Measurements from ENCODE around the gene DIPK2B. TPM values are rescaled to one million over a fixed set of nuclear protein-coding genes. Genes with fewer than 3 reads are reported as not detected.

Gene DIPK2B
- total RNA-seq, 4 donors from 2014 or later, result 2.3 to 6.0 (median 3.5) TPM

DNA sequence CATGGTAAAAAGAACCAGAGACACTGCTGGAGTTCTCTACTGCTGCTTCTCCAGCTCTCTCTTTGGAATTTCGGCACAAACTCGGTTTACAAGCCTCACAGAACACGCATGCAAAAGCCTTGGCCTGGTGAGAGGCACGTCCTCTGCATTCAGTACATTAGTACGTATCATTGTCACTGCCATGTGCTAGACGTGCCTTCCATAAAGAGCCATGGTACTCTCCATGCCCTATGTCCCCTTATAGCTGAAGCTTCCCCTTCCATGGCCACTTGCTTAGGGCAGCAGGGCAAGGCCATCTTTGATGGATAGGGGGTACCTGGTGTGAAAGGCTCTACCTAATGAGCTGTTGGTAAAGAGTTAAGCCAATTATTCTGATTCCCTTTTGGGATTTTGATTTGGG, 35.0 kb downstream of the DIPK2B start:
- no peak for DNase-seq
- in situ Hi-C loops (cut with MboI; ENCODE audit: low pct_ligation_motif_present in 1 of 4, low pct_unique_long_range_greater_than_20kb in 1 of 4, low sequenced_read_pairs in 3 of 4) (loop anchor here in 1 of 4 donors (25.0 kb wide), 1 partner anchor 97 kb away; no protein-coding TSS in a partner anchor), intact Hi-C loops (cut with DNase I; ENCODE audit: low total_unique reads) (no loop called here)
- WGBS, 2 donors (ENCODE audit: low coverage in 1 of 2), result 79% methylated on average over 6 of the region's 6 CpGs; no CpG with 5 or more reads in 1 of the 2 donors
- Histone ChIP-seq H3K4me1 (no peaks in the 10 kb centered on the region), H3K27ac (no peak overlapping the region), H3K27me3 (no peaks in the 10 kb centered on the region), H3K4me3 (no peak overlapping the region), H3K9me3 (no peaks in the 10 kb centered on the region), H3K36me3 (no peaks in the 10 kb centered on the region)
- TF ChIP-seq EP300 (IDR thresholded peaks at IDR 0.05; ENCODE audit: low read depth), result no peak

DNA sequence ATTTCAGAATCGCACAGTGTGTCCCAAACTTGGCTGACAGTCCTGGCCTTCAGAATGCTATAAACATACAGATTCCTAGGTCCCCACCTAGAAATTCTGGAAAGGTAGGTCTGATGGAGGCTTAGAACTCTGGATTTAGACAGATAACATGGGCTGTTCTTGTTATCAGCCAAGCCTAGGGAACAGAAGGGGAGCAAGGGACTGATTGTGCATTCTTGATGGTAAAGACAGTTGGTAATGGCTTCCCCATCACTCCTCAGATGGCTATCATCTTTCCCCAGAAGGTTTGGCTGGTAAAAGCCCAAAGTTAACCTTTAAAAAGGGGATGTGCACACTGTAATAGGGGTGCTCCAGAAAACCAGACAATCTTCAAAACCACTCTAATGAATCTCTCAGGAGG, 35.7 kb downstream of the DIPK2B start:
- no peaks in the 10 kb centered on the region for H3K27me3 ChIP-seq
- intact Hi-C loops (cut with DNase I; ENCODE audit: low total_unique reads) (no loop called here), in situ Hi-C loops (cut with MboI; ENCODE audit: low pct_ligation_motif_present in 1 of 4, low pct_unique_long_range_greater_than_20kb in 1 of 4, low sequenced_read_pairs in 3 of 4) (loop anchor here in 1 of 4 donors (25.0 kb wide), 1 partner anchor 97 kb away; no protein-coding TSS in a partner anchor)
- no peaks in the 10 kb centered on the region for H3K9me3 ChIP-seq
- no peak for DNase-seq
- H3K4me1 ChIP-seq, result no peaks in the 10 kb centered on the region
- H3K36me3 ChIP-seq, result no peaks in the 10 kb centered on the region
- no peak overlapping the region for H3K27ac ChIP-seq
- H3K4me3 ChIP-seq, result no peak overlapping the region
- 100% methylated on average over 1 of the region's 1 CpG; no CpG with 5 or more reads in 1 of the 2 donors for WGBS, 2 donors (ENCODE audit: low coverage in 1 of 2)
- TF ChIP-seq POLR2AphosphoS5 (IDR thresholded peaks at IDR 0.05), result no peak
- no peak for TF ChIP-seq POLR2A (IDR thresholded peaks at IDR 0.05)
- no peak for TF ChIP-seq EP300 (IDR thresholded peaks at IDR 0.05; ENCODE audit: low read depth)
- TF ChIP-seq, protein P1, sequence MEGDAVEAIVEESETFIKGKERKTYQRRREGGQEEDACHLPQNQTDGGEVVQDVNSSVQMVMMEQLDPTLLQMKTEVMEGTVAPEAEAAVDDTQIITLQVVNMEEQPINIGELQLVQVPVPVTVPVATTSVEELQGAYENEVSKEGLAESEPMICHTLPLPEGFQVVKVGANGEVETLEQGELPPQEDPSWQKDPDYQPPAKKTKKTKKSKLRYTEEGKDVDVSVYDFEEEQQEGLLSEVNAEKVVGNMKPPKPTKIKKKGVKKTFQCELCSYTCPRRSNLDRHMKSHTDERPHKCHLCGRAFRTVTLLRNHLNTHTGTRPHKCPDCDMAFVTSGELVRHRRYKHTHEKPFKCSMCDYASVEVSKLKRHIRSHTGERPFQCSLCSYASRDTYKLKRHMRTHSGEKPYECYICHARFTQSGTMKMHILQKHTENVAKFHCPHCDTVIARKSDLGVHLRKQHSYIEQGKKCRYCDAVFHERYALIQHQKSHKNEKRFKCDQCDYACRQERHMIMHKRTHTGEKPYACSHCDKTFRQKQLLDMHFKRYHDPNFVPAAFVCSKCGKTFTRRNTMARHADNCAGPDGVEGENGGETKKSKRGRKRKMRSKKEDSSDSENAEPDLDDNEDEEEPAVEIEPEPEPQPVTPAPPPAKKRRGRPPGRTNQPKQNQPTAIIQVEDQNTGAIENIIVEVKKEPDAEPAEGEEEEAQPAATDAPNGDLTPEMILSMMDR (IDR thresholded peaks at IDR 0.05), result no peak

DNA sequence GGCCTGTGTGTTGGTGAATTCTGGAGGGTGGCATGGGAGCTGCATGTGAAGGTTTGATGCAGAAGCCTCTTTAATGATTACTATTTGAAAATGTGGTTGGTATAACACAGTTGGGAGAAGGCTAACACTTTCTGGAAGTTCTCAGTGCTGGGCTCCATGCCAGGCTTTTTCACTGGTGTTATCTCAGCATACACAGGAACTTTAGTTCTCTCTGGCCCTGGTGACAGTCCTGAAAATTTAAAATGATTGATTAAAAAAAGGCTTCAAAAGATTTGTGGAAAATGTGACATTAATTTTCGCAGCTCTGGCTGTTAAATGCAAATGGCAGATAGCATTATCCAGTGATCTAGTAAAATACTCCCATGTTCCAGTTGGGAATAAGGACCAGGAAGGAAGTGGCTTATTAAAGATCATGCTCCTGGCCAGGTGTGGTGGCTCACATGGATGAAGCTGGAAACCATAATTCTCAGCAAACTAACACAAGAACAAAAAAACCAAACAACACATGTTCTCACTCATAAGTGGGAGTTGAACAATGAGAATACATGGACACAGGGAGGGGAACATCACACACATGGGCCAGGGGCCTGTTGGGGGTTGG, 36.6 kb downstream of the DIPK2B start:
- no peak overlapping the region for H3K27ac ChIP-seq
- no peak for DNase-seq
- in situ Hi-C loops (cut with MboI; ENCODE audit: low pct_ligation_motif_present in 1 of 4, low pct_unique_long_range_greater_than_20kb in 1 of 4, low sequenced_read_pairs in 3 of 4), result loop anchor here in 1 of 4 donors (25.0 kb wide), 1 partner anchor 98 kb away; no protein-coding TSS in a partner anchor

DNA sequence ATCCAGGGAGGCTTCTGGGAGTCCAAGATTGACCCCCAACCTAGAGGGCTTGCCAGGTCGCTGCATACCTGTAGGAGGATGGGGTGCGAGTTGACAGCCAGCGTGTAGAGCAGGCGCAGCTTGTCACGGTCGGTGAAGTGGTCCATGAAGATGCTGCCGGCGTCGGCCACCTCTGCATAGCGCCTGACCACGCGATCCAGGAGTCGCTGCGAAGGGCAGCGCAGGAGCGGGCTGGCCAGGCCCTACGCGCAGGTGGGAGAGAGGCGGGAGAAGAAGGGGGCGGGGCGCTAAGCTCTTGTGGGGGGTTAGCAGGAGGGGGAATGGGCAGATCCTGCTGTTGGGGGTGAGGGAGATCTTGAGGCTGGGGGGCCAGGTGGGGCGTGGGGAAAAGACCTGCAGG, 43.0 kb downstream of the DIPK2B start:
- Histone ChIP-seq H3K27me3 (no peaks in the 10 kb centered on the region), H3K27ac (no peak overlapping the region), H3K4me1 (no peaks in the 10 kb centered on the region), H3K9me3 (no peaks in the 10 kb centered on the region), H3K36me3 (no peaks in the 10 kb centered on the region), H3K4me3 (no peak overlapping the region)
- 86% methylated on average over 22 of the region's 22 CpGs; no CpG with 5 or more reads in 1 of the 2 donors for WGBS, 2 donors (ENCODE audit: low coverage in 1 of 2)
- TF ChIP-seq, protein P1 (IDR thresholded peaks at IDR 0.05), result no peak
- TF ChIP-seq POLR2A (IDR thresholded peaks at IDR 0.05) (no peak), POLR2AphosphoS5 (IDR thresholded peaks at IDR 0.05) (no peak), EP300 (IDR thresholded peaks at IDR 0.05; ENCODE audit: low read depth) (no peak)
- intact Hi-C loops (cut with DNase I; ENCODE audit: low total_unique reads), result no loop called here
- no peak for DNase-seq
- in situ Hi-C loops (cut with MboI; ENCODE audit: low pct_ligation_motif_present in 1 of 4, low pct_unique_long_range_greater_than_20kb in 1 of 4, low sequenced_read_pairs in 3 of 4), result loop anchor here in 1 of 4 donors (25.0 kb wide), 1 partner anchor 105 kb away; no protein-coding TSS in a partner anchor

More for the DNA sequence above, 36.6 kb downstream of the DIPK2B start:
- Histone ChIP-seq H3K36me3 (no peaks in the 10 kb centered on the region), H3K4me3 (no peak overlapping the region), H3K9me3 (no peaks in the 10 kb centered on the region), H3K4me1 (no peaks in the 10 kb centered on the region), H3K27me3 (no peaks in the 10 kb centered on the region)
- 54% methylated on average over 1 of the region's 1 CpG; no CpG with 5 or more reads in 1 of the 2 donors for WGBS, 2 donors (ENCODE audit: low coverage in 1 of 2)
- no peak for TF ChIP-seq POLR2A (IDR thresholded peaks at IDR 0.05)
- no peak for TF ChIP-seq POLR2AphosphoS5 (IDR thresholded peaks at IDR 0.05)
- TF ChIP-seq, protein P1 (IDR thresholded peaks at IDR 0.05), result no peak
- intact Hi-C loops (cut with DNase I; ENCODE audit: low total_unique reads), result no loop called here

Data from transverse colon (tissue), 4 donors.